GM12891 (cell line): ENCODE measurements around the gene SRP68.

Experiments used
- POLR2A ChIP-seq: IDR thresholded peaks from 2 replicates; pipeline ENCODE4 v1.6.1; 2011; ENCODE audit warnings: low read depth, low read length, control low read depth
- POU2F2 ChIP-seq: IDR thresholded peaks from 2 replicates; pipeline ENCODE4 v1.6.1; 2011; ENCODE audit warnings: low read depth, mild to moderate bottlenecking, control low read depth, low read length, moderate library complexity
- TAF1 ChIP-seq: IDR thresholded peaks from 2 replicates; pipeline ENCODE4 v1.6.1; 2011; ENCODE audit warnings: low read depth, low read length, control low read depth

GRCh38 chr17:76086384-76086783 is 14.1 kb upstream of the SRP68 start:
- no peak for TF ChIP-seq TAF1
- no peak for TF ChIP-seq POLR2A
- no peak for TF ChIP-seq POU2F2
